HepG2 (cell line): ENCODE data around the gene RMI1.

Experiments
- CTCF ChIP-seq: sonication (generic); formaldehyde crosslinking; IDR thresholded peaks from 2 replicates; pipeline ENCODE4 v1.5.0; 2020; ENCODE audit warnings: mild to moderate bottlenecking, missing genetic modification reagents, moderate library complexity
- DNMT1 ChIP-seq: sonication (generic); formaldehyde crosslinking; IDR thresholded peaks from 2 replicates; pipeline ENCODE4 v1.5.1; 2020; ENCODE audit warnings: mild to moderate bottlenecking, missing genetic modification reagents
- ESRRA ChIP-seq: sonication (generic); formaldehyde crosslinking; IDR thresholded peaks from 2 replicates; pipeline ENCODE4 v1.5.1; 2020; ENCODE audit warnings: mild to moderate bottlenecking, low read depth, missing genetic modification reagents
- EZH2 ChIP-seq: conservative IDR thresholded peaks from 2 replicates; pipeline ENCODE4 v1.6.1; 2012; ENCODE audit warnings: mild to moderate bottlenecking, low read depth, low read length, moderate library complexity
- HOXD1 ChIP-seq: sonication (generic); formaldehyde crosslinking; IDR thresholded peaks from 2 replicates; pipeline ENCODE4 v1.5.0; 2020; ENCODE audit warnings: missing genetic modification reagents
- PRPF4 ChIP-seq: fragments of 200-400 bp; formaldehyde crosslinking; IDR thresholded peaks from 2 replicates; pipeline ENCODE4 v1.6.1; 2016; ENCODE audit warnings: low read length, low read depth; ENCODE audit not compliant: poor library complexity, severe bottlenecking
- ZFYVE20 ChIP-seq: sonication (generic); formaldehyde crosslinking; IDR thresholded peaks from 2 replicates; pipeline ENCODE4 v1.8.0; 2023; ENCODE audit warnings: low read depth, mild to moderate bottlenecking, moderate library complexity, missing genetic modification reagents, borderline replicate concordance
- ZNF556 ChIP-seq: sonication (generic); formaldehyde crosslinking; IDR thresholded peaks from 2 replicates; pipeline ENCODE4 v1.4.0; 2020; ENCODE audit warnings: mild to moderate bottlenecking, missing genetic modification reagents, borderline replicate concordance

- TF ChIP-seq PRPF4 (no peak), ZFYVE20 (CRISPR knock-in tag) (no peak), CTCF (CRISPR knock-in tag) (no peak), EZH2 (no peak), DNMT1 (CRISPR knock-in tag) (no peak), ESRRA (no peak), HOXD1 (CRISPR knock-in tag) (no peak), ZNF556 (CRISPR knock-in tag) (no peak)
These were observed 15.0 kb upstream of the RMI1 start for GRCh38 chr9:83965350-83966208.
